MCF 10A (cell line): ENCODE measurements around the gene PPP2R5E. TPM values are rescaled to one million over a fixed set of nuclear protein-coding genes. Genes with fewer than 3 reads are reported as not detected.

ENCODE experiments used
- BruUV-seq: library from RNA; stranded (reverse); fragments of 400-500 nt; replicated peaks from 2 replicates; lab custom pipeline; 2021; lab: Mats Ljungman, UMichigan
- CTCF ChIA-PET: fragments of 300-600 bp; sonication (Branson Sonifier 250); formaldehyde crosslinking; extraction: SDS; loops from one replicate; lab custom pipeline; 2021; ENCODE audit warnings: antibody characterized with exemption, inconsistent platforms; lab: Yijun Ruan, JAX
- POLR2A ChIA-PET: fragments of 300-600, 350-650 bp; sonication (Branson Sonifier 250); formaldehyde crosslinking; extraction: SDS; loops from one replicate; lab custom pipeline; 2020; ENCODE audit warnings: antibody characterized with exemption, inconsistent platforms; lab: Yijun Ruan, JAX
- DNase-seq: peaks from one replicate; pipeline ENCODE4 v3.0.0-alpha.2; 2018; ENCODE audit not compliant: unreplicated experiment
- H3K27ac Mint-ChIP-seq: one replicate; pipeline ENCODE4 v1.8.0; 2022; ENCODE audit warnings: mild to moderate bottlenecking, low read depth, mixed read lengths; ENCODE audit not compliant: unreplicated experiment
- H3K27me3 Mint-ChIP-seq: one replicate; pipeline ENCODE4 v1.8.0; 2022; ENCODE audit warnings: mixed read lengths; ENCODE audit not compliant: insufficient read depth, unreplicated experiment
- H3K36me3 Mint-ChIP-seq: one replicate; pipeline ENCODE4 v1.8.0; 2022; ENCODE audit warnings: mild to moderate bottlenecking, moderate library complexity, mixed read lengths; ENCODE audit not compliant: insufficient read depth, unreplicated experiment
- H3K4me1 Mint-ChIP-seq: one replicate; pipeline ENCODE4 v1.8.0; 2022; ENCODE audit warnings: mixed read lengths; ENCODE audit not compliant: insufficient read depth, unreplicated experiment
- H3K4me3 Mint-ChIP-seq: one replicate; pipeline ENCODE4 v1.8.0; 2022; ENCODE audit warnings: mild to moderate bottlenecking, moderate library complexity, mixed read lengths; ENCODE audit not compliant: unreplicated experiment
- H3K9me3 Mint-ChIP-seq: one replicate; pipeline ENCODE4 v1.8.0; 2022; ENCODE audit warnings: mixed read lengths; ENCODE audit not compliant: unreplicated experiment
- intact Hi-C: fragments of 100-400 bp; cut with micrococcal nuclease; formaldehyde crosslinking; loops from 2 replicates; pipeline ENCODE4 v1.14.1; 2022
- total RNA-seq: library from RNA; stranded (reverse); gene quantifications from 2 replicates; pipeline ENCODE4 v1.2.3, GENCODE V29; 2022
- TF ChIP-seq, protein P1 (sequence below): fragments of 200-600 bp; IDR thresholded peaks from one replicate; pipeline ENCODE4 v1.8.0; 2022; ENCODE audit warnings: antibody characterized with exemption, mild to moderate bottlenecking; ENCODE audit not compliant: unreplicated experiment

Gene PPP2R5E
- total RNA-seq, 1 experiment from 2014 or later: 49.7 TPM

DNA sequence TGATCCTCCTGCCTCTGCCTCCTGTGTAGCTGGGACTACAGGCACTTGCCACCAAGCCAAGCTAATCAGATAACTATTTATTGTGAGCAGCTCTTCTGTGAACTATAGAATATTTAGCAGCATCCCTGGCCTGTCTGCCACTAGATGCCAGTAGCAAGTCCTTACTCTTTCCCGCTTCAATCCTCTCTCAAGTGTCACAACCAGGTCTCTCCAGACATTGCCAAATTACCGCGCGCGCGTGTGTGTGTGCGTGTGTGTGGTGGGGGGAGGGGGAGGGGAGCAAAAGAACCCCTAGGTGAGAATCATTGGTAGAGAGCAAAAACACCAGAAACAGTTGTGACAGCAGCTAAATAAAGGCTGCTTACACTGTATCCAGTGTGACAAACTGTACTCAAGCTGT is 49.9 kb downstream of the PPP2R5E start:
- TF ChIP-seq, protein P1, sequence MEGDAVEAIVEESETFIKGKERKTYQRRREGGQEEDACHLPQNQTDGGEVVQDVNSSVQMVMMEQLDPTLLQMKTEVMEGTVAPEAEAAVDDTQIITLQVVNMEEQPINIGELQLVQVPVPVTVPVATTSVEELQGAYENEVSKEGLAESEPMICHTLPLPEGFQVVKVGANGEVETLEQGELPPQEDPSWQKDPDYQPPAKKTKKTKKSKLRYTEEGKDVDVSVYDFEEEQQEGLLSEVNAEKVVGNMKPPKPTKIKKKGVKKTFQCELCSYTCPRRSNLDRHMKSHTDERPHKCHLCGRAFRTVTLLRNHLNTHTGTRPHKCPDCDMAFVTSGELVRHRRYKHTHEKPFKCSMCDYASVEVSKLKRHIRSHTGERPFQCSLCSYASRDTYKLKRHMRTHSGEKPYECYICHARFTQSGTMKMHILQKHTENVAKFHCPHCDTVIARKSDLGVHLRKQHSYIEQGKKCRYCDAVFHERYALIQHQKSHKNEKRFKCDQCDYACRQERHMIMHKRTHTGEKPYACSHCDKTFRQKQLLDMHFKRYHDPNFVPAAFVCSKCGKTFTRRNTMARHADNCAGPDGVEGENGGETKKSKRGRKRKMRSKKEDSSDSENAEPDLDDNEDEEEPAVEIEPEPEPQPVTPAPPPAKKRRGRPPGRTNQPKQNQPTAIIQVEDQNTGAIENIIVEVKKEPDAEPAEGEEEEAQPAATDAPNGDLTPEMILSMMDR: no peak
- Mint-ChIP-seq H3K9me3 (no peaks in the 10 kb centered on the region), H3K27me3 (no peaks in the 10 kb centered on the region), H3K4me1 (peaks cover 6% of the 10 kb centered on the region), H3K27ac (peak overlapping the region; percentile 69), H3K36me3 (peaks cover 9% of the 10 kb centered on the region), H3K4me3 (no peak overlapping the region)
- CTCF ChIA-PET: interaction anchor here (0.5 to 1.3 kb wide), 4 partner anchors 9 to 195 kb away, joined by 3 to 5 read pairs (median 4); no protein-coding TSS in a partner anchor
- intact Hi-C loops: no loop called here
- BruUV-seq: no TSS peak
- POLR2A ChIA-PET: interaction anchor here (0.9 to 2.3 kb wide), 3 partner anchors 28 to 55 kb away, joined by 3 to 15 read pairs (median 5); partner anchors contain the start of gene PPP2R5E
- no peak for DNase-seq

- intact Hi-C loops: no loop called here
These were observed 50.8 kb downstream of the PPP2R5E start for GRCh38 chr14:63492391-63492790.

DNA sequence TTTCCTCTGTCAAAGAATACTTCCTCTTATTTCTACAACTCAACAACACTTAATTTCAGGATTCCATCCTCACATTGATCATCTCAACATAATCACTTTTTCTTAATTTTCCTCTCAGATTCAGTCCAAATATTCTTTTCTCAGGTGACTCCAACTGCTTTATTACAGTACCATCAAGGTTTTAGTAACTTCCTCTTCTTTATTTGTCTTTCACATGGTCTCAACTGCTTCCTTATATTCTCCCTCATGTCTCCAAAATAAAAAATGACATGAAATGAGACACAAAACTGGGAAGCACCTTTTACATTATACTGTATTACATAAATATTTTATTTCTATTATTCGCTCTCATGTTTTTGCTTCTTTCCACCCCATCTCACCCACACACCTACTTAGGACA is 55.5 kb downstream of the PPP2R5E start:
- POLR2A ChIA-PET: interaction anchor here (0.8 to 2.3 kb wide), 4 partner anchors 10 to 52 kb away, joined by 3 to 7 read pairs (median 5); no protein-coding TSS in a partner anchor
- CTCF ChIA-PET: interaction anchor here (0.7 kb wide), 1 partner anchor 49 kb away, joined by 3 read pairs; no protein-coding TSS in a partner anchor
- DNase-seq: no peak
- H3K4me1 Mint-ChIP-seq: peaks cover 18% of the 10 kb centered on the region
- H3K36me3 Mint-ChIP-seq: peaks cover 16% of the 10 kb centered on the region
- no peaks in the 10 kb centered on the region for H3K9me3 Mint-ChIP-seq
- no peak overlapping the region for H3K27ac Mint-ChIP-seq
- H3K4me3 Mint-ChIP-seq: no peak overlapping the region
- no TSS peak for BruUV-seq
- TF ChIP-seq, protein P1: no peak
- intact Hi-C loops: loop anchor here (1.0 to 2.0 kb wide), 2 partner anchors 11 to 17 kb away; no protein-coding TSS in a partner anchor
- H3K27me3 Mint-ChIP-seq: no peaks in the 10 kb centered on the region

More at GRCh38 chr14:63492391-63492790, 50.8 kb downstream of the PPP2R5E start:
- peaks cover 6% of the 10 kb centered on the region for H3K4me1 Mint-ChIP-seq
- CTCF ChIA-PET: no interaction called here
- H3K9me3 Mint-ChIP-seq: no peaks in the 10 kb centered on the region
- H3K27ac Mint-ChIP-seq: peak overlapping the region; percentile 69
- peaks cover 13% of the 10 kb centered on the region for H3K36me3 Mint-ChIP-seq
- POLR2A ChIA-PET: interaction anchor here (1.0 to 2.3 kb wide), 3 partner anchors 24 to 51 kb away, joined by 3 to 15 read pairs (median 6); partner anchors contain the start of gene PPP2R5E
- BruUV-seq: no TSS peak
- H3K4me3 Mint-ChIP-seq: no peak overlapping the region
- no peaks in the 10 kb centered on the region for H3K27me3 Mint-ChIP-seq
- no peak for DNase-seq
- TF ChIP-seq, protein P1: no peak

GRCh38 chr14:63486738-63487137 is 56.4 kb downstream of the PPP2R5E start:
- Mint-ChIP-seq H3K27me3 (no peaks in the 10 kb centered on the region), H3K36me3 (peaks cover 16% of the 10 kb centered on the region), H3K4me1 (peaks cover 13% of the 10 kb centered on the region), H3K4me3 (no peak overlapping the region), H3K9me3 (no peaks in the 10 kb centered on the region), H3K27ac (peak overlapping the region; percentile 8)
- no peak for DNase-seq
- ChIA-PET CTCF (interaction anchor here (0.6 to 0.7 kb wide), 3 partner anchors 105 to 1088 kb away, joined by 3 to 4 read pairs (median 3); no protein-coding TSS in a partner anchor), POLR2A (interaction anchor here (0.8 to 2.3 kb wide), 5 partner anchors 9 to 51 kb away, joined by 3 to 7 read pairs (median 5); no protein-coding TSS in a partner anchor)
- TF ChIP-seq, protein P1: no peak
- BruUV-seq: no TSS peak
- intact Hi-C loops: loop anchor here (1.0 to 2.0 kb wide), 2 partner anchors 12 to 18 kb away; no protein-coding TSS in a partner anchor
